Endodermal cell (in vitro differentiated cells): ENCODE measurements around the gene UBL4B. TPM values are rescaled to one million over a fixed set of nuclear protein-coding genes. Genes with fewer than 3 reads are reported as not detected.

ENCODE experiments used
- DNase-seq: peaks from one replicate; pipeline ENCODE4 v3.0.0-alpha.2; 2017
- H3K27ac ChIP-seq: 2 replicates; pipeline ENCODE4 v1.5.1; 2013; ENCODE audit warnings: mild to moderate bottlenecking, low read depth, low read length, moderate library complexity
- H3K27me3 ChIP-seq: 2 replicates; pipeline ENCODE4 v1.6.1; 2013; ENCODE audit warnings: mild to moderate bottlenecking, low read length, moderate library complexity; ENCODE audit not compliant: insufficient read depth, control insufficient read depth, poor library complexity, severe bottlenecking
- H3K36me3 ChIP-seq: 2 replicates; pipeline ENCODE4 v1.7.0; 2013; ENCODE audit warnings: mild to moderate bottlenecking, low read length, moderate library complexity; ENCODE audit not compliant: control insufficient read depth, insufficient read depth
- H3K4me1 ChIP-seq: one replicate; pipeline ENCODE4 v1.7.0; 2013; ENCODE audit warnings: low read length; ENCODE audit not compliant: control insufficient read depth, insufficient read depth
- H3K4me3 ChIP-seq: 2 replicates; pipeline ENCODE4 v1.5.1; 2013; ENCODE audit warnings: mild to moderate bottlenecking, low read length, moderate library complexity
- H3K9ac ChIP-seq: 2 replicates; pipeline ENCODE4 v1.6.1; 2013; ENCODE audit warnings: mild to moderate bottlenecking, low read length, moderate library complexity; ENCODE audit not compliant: poor library complexity, severe bottlenecking; ENCODE audit errors: extremely low read depth
- H3K9me3 ChIP-seq: 2 replicates; pipeline ENCODE4 v1.6.1; 2013; ENCODE audit warnings: mild to moderate bottlenecking, low read length, moderate library complexity; ENCODE audit not compliant: control insufficient read depth
- H3K27ac Mint-ChIP-seq: 2 replicates; pipeline ENCODE4 v1.8.0; 2020; ENCODE audit warnings: mixed read lengths
- H3K27me3 Mint-ChIP-seq: 2 replicates; pipeline ENCODE4 v1.8.0; 2021; ENCODE audit warnings: mild to moderate bottlenecking, mixed read lengths; ENCODE audit not compliant: insufficient read depth
- H3K36me3 Mint-ChIP-seq: 2 replicates; pipeline ENCODE4 v1.8.0; 2020; ENCODE audit warnings: low read depth, mixed read lengths
- H3K4me1 Mint-ChIP-seq: 2 replicates; pipeline ENCODE4 v1.8.0; 2020; ENCODE audit warnings: mixed read lengths
- H3K4me3 Mint-ChIP-seq: 2 replicates; pipeline ENCODE4 v1.8.0; 2020; ENCODE audit warnings: mild to moderate bottlenecking, moderate library complexity, mixed read lengths
- H3K9me3 Mint-ChIP-seq: 2 replicates; pipeline ENCODE4 v1.8.0; 2020; ENCODE audit warnings: mild to moderate bottlenecking, mixed read lengths
- WGBS, 2 experiments: methylation state at CpG; one replicate each; pipeline versions ENCODE4 v1.1.5 to v1.1.7; 2013; ENCODE audit warnings: missing lambda C conversion rate in 2 of 2, mixed read lengths in 1 of 2; ENCODE audit not compliant: insufficient coverage in 1 of 2, insufficient read length in 1 of 2; 5-methylcytosine and 5-hydroxymethylcytosine counted together
- total RNA-seq, 2 donors: library from RNA; stranded (reverse); fragmentation: NEBNext Ultra II Directional in 1 of 2; extraction: Animal tissue kit (Norgen Biotek cat#: 25700) in 1 of 2; gene quantifications; 2 replicates in 1 of 2; 3 replicates in 1 of 2; pipeline ENCODE4 v1.2.1, GENCODE V29; 2021
- TF ChIP-seq, protein P1 (sequence below): fragments of 200-600 bp; sonication (generic); conservative IDR thresholded peaks from 2 replicates; pipeline ENCODE4 v1.5.0; 2021; ENCODE audit warnings: antibody characterized with exemption, mild to moderate bottlenecking

UBL4B gene
- total RNA-seq, 2 donors from 2014 or later = not detected

DNA sequence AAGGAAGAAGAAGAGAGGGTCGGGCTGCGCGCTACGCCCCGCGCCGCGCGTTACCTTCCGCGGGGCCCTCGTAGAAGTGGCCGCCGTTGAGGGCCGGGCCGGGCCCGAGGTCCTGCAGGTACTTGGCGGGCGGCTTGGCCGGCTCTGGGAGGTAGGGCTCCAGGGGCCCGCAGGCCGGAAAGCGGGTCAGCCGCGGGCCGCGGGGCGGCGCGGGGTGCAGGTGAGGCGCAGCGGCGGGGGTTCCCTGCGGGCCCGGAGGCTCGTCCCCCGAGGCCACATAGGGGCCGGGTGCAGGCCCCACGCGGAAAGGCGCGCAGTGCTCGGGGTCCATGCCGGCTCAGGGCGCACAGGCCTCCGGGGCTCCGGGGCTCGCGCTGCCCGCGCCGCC is 42.0 kb upstream of the UBL4B start:
- H3K4me3 Mint-ChIP-seq = peak overlapping the region; percentile 47
- peaks cover 9% of the 10 kb centered on the region for H3K4me1 Mint-ChIP-seq
- no peak overlapping the region for H3K4me3 ChIP-seq
- H3K36me3 Mint-ChIP-seq = no peaks in the 10 kb centered on the region
- H3K9me3 ChIP-seq = no peaks in the 10 kb centered on the region
- H3K9ac ChIP-seq = no peak overlapping the region
- DNase-seq = peak; percentile 70
- H3K36me3 ChIP-seq = no peaks in the 10 kb centered on the region
- no peaks in the 10 kb centered on the region for H3K9me3 Mint-ChIP-seq
- H3K27ac Mint-ChIP-seq = no peak overlapping the region
- no peaks in the 10 kb centered on the region for H3K4me1 ChIP-seq
- no peak overlapping the region for H3K27ac ChIP-seq
- H3K27me3 Mint-ChIP-seq = peaks cover 94% of the 10 kb centered on the region
- peaks cover 98% of the 10 kb centered on the region for H3K27me3 ChIP-seq
- TF ChIP-seq, protein P1, sequence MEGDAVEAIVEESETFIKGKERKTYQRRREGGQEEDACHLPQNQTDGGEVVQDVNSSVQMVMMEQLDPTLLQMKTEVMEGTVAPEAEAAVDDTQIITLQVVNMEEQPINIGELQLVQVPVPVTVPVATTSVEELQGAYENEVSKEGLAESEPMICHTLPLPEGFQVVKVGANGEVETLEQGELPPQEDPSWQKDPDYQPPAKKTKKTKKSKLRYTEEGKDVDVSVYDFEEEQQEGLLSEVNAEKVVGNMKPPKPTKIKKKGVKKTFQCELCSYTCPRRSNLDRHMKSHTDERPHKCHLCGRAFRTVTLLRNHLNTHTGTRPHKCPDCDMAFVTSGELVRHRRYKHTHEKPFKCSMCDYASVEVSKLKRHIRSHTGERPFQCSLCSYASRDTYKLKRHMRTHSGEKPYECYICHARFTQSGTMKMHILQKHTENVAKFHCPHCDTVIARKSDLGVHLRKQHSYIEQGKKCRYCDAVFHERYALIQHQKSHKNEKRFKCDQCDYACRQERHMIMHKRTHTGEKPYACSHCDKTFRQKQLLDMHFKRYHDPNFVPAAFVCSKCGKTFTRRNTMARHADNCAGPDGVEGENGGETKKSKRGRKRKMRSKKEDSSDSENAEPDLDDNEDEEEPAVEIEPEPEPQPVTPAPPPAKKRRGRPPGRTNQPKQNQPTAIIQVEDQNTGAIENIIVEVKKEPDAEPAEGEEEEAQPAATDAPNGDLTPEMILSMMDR = no peak
- WGBS, 2 experiments = 4 to 7% methylated on average over 16 to 52 of the region's 52 CpGs

- Histone ChIP-seq H3K36me3 (no peaks in the 10 kb centered on the region), H3K27me3 (peaks cover 98% of the 10 kb centered on the region), H3K9me3 (no peaks in the 10 kb centered on the region), H3K27ac (no peak within 1 kb of the TSS), H3K4me1 (no peaks in the 10 kb centered on the region), H3K4me3 (no peak within 1 kb of the TSS), H3K9ac (no peak within 1 kb of the TSS)
- DNase-seq = peak; percentile 72
- H3K4me1 Mint-ChIP-seq = peaks cover 9% of the 10 kb centered on the region
- no peaks in the 10 kb centered on the region for H3K36me3 Mint-ChIP-seq
- WGBS, 2 experiments = 9 to 14% methylated on average over 2 to 27 of the region's 27 CpGs
- peaks cover 93% of the 10 kb centered on the region for H3K27me3 Mint-ChIP-seq
- TF ChIP-seq, protein P1 = no peak
- H3K4me3 Mint-ChIP-seq = peak within 1 kb of the TSS; percentile 47
- H3K27ac Mint-ChIP-seq = no peak within 1 kb of the TSS
- no peaks in the 10 kb centered on the region for H3K9me3 Mint-ChIP-seq
These were observed 41.5 kb upstream of the UBL4B start, which contains the start of gene ALX3 for GRCh38 chr1:110070671-110071242. TSS of gene ALX3 (minus strand) at chr1:110070672. CDS start at chr1:110070612, 60 bp downstream.

GRCh38 chr1:110074166-110074565 is 38.1 kb upstream of the UBL4B start:
- Histone ChIP-seq H3K27me3 (peaks cover 98% of the 10 kb centered on the region), H3K4me3 (no peak overlapping the region), H3K4me1 (no peaks in the 10 kb centered on the region), H3K9ac (no peak overlapping the region), H3K9me3 (no peaks in the 10 kb centered on the region), H3K36me3 (no peaks in the 10 kb centered on the region), H3K27ac (no peak overlapping the region)
- Mint-ChIP-seq H3K4me3 (no peak overlapping the region), H3K36me3 (no peaks in the 10 kb centered on the region), H3K9me3 (no peaks in the 10 kb centered on the region), H3K4me1 (peaks cover 1% of the 10 kb centered on the region), H3K27ac (no peak overlapping the region), H3K27me3 (peaks cover 91% of the 10 kb centered on the region)
- TF ChIP-seq, protein P1 = no peak
- WGBS, 2 experiments = 68 to 78% methylated on average over 4 of the region's 4 CpGs
- DNase-seq = no peak
